OCI-LY7 (cell line): ENCODE results near the gene CARD18.

Experiments
- EZH2phosphoT487 ChIP-seq: fragments of 200-600 bp; sonication (generic); IDR thresholded peaks from 2 replicates; pipeline ENCODE4 v1.6.1; 2018; ENCODE audit warnings: low read depth, borderline replicate concordance, mild to moderate bottlenecking, mixed run types, antibody characterized with exemption, low read length, moderate library complexity, mixed read lengths
- TF ChIP-seq, protein P1 (sequence below): fragments of 200-600 bp; sonication (generic); conservative IDR thresholded peaks from 2 replicates; pipeline ENCODE4 v1.5.1; 2014; ENCODE audit warnings: mild to moderate bottlenecking, antibody characterized with exemption, low read length, moderate library complexity, mixed read lengths

DNA sequence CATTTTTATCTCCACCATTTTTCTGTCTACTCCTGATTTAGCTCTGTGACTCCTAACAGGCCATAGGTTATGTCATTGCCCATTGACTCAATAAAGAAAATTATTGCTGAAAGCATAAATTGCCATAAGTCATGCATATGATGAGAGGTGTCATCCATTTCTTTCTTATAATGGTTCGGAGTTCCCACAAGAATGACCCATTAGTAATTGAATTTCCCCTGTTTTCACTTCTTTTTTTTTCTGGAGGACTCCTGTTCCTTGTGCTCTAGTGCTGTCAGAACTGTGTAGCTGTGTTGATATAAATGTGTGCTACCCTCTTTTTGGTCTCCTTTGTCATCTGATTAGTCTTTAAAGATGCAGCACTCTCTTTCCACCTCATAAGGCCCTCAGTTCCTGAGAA lies 22.9 kb upstream of the CARD18 start:
- TF ChIP-seq, protein P1, sequence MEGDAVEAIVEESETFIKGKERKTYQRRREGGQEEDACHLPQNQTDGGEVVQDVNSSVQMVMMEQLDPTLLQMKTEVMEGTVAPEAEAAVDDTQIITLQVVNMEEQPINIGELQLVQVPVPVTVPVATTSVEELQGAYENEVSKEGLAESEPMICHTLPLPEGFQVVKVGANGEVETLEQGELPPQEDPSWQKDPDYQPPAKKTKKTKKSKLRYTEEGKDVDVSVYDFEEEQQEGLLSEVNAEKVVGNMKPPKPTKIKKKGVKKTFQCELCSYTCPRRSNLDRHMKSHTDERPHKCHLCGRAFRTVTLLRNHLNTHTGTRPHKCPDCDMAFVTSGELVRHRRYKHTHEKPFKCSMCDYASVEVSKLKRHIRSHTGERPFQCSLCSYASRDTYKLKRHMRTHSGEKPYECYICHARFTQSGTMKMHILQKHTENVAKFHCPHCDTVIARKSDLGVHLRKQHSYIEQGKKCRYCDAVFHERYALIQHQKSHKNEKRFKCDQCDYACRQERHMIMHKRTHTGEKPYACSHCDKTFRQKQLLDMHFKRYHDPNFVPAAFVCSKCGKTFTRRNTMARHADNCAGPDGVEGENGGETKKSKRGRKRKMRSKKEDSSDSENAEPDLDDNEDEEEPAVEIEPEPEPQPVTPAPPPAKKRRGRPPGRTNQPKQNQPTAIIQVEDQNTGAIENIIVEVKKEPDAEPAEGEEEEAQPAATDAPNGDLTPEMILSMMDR, result no peak
- TF ChIP-seq EZH2phosphoT487, result no peak
